Forelimb muscle (tissue), 1 donor: ENCODE measurements around the gene RBPMS2. TPM values are rescaled to one million over a fixed set of nuclear protein-coding genes. Genes with fewer than 3 reads are reported as not detected.
"Not testable (repeated sequence)": the region's sequence is repeated elsewhere in the genome, so short reads cannot be mapped to it uniquely, and the experiment has no call there.

Experiments used
- DNase-seq: peaks from one replicate; pipeline ENCODE4 v3.0.0-alpha.2; 2013; ENCODE audit warnings: low read depth
- polyA plus RNA-seq: library from polyadenylated mRNA; unstranded; fragments of 120-200 nt; gene quantifications from one replicate; pipeline ENCODE4 v1.2.1, GENCODE V29; 2013; ENCODE audit not compliant: insufficient read length

RBPMS2 gene
- polyA plus RNA-seq = 4.1 TPM

GRCh38 chr15:64775551-64776401 is at the start of gene RBPMS2:
TSS of gene RBPMS2 (minus strand) at chr15:64775589. CDS start at chr15:64775319, 270 bp downstream.
- DNase-seq = no peak

GRCh38 chr15:64824929-64825430 is 49.6 kb upstream of the RBPMS2 start:
- no peak for DNase-seq

- DNase-seq = no peak
These were observed 41.1 kb upstream of the RBPMS2 start for GRCh38 chr15:64816452-64816851.

- not testable (repeated sequence) for DNase-seq
These were observed 39.6 kb upstream of the RBPMS2 start for GRCh38 chr15:64814965-64815364.

GRCh38 chr15:64814283-64814682 is 38.9 kb upstream of the RBPMS2 start:
- not testable (repeated sequence) for DNase-seq

GRCh38 chr15:64813075-64813474 is 37.7 kb upstream of the RBPMS2 start:
- DNase-seq = no peak

GRCh38 chr15:64810497-64811326 is 35.3 kb upstream of the RBPMS2 start:
- no peak for DNase-seq

- DNase-seq = no peak
These were observed 34.5 kb upstream of the RBPMS2 start for GRCh38 chr15:64809649-64810496.

GRCh38 chr15:64808785-64809453 is 33.5 kb upstream of the RBPMS2 start:
- DNase-seq = no peak

- no peak for DNase-seq
These were observed 32.4 kb upstream of the RBPMS2 start for GRCh38 chr15:64807751-64808222.

- no peak for DNase-seq
These were observed 31.8 kb upstream of the RBPMS2 start for GRCh38 chr15:64807051-64807749.

GRCh38 chr15:64806509-64806908 is 31.1 kb upstream of the RBPMS2 start:
- no peak for DNase-seq

GRCh38 chr15:64804619-64805018 is 29.2 kb upstream of the RBPMS2 start:
- DNase-seq = no peak

- no peak for DNase-seq
These were observed 28.1 kb upstream of the RBPMS2 start for GRCh38 chr15:64803526-64803925.

GRCh38 chr15:64800476-64800875 is 25.1 kb upstream of the RBPMS2 start:
- DNase-seq = no peak

- DNase-seq = not testable (repeated sequence)
These were observed 23.5 kb upstream of the RBPMS2 start for GRCh38 chr15:64798905-64799304.

GRCh38 chr15:64795921-64796320 is 20.5 kb upstream of the RBPMS2 start:
- DNase-seq = not testable (repeated sequence)

- DNase-seq = not testable (repeated sequence)
These were observed 19.9 kb upstream of the RBPMS2 start for GRCh38 chr15:64795299-64795698.

- DNase-seq = no peak
These were observed 16.9 kb upstream of the RBPMS2 start for GRCh38 chr15:64792282-64792681.

- DNase-seq = no peak
These were observed 16.0 kb upstream of the RBPMS2 start for GRCh38 chr15:64791401-64791800.
